ENCODE measurements around the gene CACNA1S.
A peak's percentile ranks its signal among the peaks of the same experiment; 100 is the strongest.

CACNA1S gene

DNA sequence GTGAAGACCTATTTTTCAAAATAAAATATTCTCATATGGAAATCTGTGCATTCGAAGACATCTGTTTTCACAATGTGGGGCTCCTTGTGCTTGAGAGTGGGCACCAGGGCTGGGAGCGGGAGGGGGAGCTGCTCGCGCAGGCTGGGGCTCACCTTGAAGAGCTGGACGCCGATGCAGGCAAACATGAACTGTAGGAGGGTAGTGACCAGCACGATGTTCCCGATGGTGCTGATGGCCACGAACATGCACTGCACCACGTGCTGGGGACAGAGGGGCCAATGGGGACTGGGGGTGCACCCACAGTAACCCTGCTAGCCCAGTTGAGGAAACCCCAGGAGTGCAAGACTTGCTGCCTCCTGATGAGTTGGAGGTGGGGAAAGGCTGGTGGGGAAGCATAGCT lies 46.5 kb downstream of the CACNA1S start:
- DNase-seq (ENCODE audit: low read depth in 2 of 2, low spot score in 1 of 2), result no peak

DNA sequence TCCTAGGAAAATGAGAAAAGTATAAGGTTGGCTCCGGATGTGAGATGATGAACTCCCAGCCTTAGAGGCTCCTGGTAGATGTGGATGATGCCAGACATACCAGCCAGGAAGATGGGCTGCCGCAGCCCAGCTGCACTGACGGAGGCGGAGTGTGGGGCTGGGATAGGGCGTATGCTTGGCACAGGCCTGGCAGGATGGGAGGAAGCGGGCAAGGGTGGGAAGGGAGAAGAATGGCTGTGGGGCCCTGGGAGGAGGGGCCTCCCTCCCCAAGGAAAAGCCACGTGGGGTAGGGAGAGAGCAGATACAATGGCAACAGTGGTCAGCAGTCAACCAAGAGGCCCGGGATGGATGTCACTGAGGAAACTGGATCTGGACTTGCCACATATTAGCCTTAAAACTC lies 47.4 kb downstream of the CACNA1S start:
- DNase-seq (ENCODE audit: low read depth in 2 of 2, low spot score in 1 of 2), result no peak

DNA sequence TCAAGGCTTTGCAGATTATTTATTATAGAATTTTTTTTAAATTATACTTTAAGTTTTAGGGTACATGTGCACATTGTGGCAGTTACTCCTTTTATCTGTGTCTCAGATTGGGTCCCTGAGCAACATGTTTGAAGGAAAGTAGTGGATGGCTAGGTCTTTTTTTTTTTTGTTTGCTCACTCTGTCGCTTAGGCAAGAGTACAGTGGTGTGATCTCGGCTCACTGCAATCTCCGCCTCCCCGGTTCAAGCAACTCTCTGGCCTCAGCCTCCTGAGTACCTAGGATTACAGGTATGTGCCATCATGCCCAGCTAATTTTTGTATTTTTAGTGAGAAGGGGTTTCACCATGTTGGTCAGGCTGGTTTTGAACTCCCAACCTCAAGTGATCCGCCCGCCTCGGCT lies 49.1 kb downstream of the CACNA1S start:
- no peak for DNase-seq (ENCODE audit: low read depth in 2 of 2, low spot score in 1 of 2)

- DNase-seq (ENCODE audit: low read depth in 2 of 2, low spot score in 1 of 2), result no peak
These were observed 49.6 kb downstream of the CACNA1S start for GRCh38 chr1:201062511-201063091.

DNA sequence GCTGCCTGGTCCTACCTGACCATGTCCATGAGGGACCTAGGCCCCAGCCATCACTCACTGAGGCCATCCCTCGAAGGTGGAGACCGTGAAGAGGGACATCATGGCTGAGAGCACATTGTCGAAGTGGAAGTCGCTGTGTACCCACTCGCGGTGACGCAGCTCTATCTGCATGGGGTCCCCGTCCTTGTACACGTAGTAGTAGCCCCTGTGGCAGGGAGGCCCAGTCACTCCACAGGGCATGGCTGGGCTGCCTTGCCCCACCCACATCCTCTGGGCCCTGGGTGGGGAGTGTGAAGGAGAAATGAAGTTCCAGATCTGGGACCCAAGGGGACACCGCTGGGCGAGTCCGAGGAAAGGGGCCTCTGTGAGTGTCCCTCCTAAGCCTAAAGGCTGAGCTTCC lies 50.3 kb downstream of the CACNA1S start:
- DNase-seq (ENCODE audit: low read depth in 2 of 2, low spot score in 1 of 2), result no peak

GRCh38 chr1:201061049-201061448 lies 51.2 kb downstream of the CACNA1S start:
- DNase-seq (ENCODE audit: low read depth in 2 of 2, low spot score in 1 of 2), result no peak

GRCh38 chr1:201060586-201060985 lies 51.6 kb downstream of the CACNA1S start:
- no peak for DNase-seq (ENCODE audit: low read depth in 2 of 2, low spot score in 1 of 2)

GRCh38 chr1:201059871-201060555 lies 52.2 kb downstream of the CACNA1S start:
- DNase-seq (ENCODE audit: low read depth in 2 of 2, low spot score in 1 of 2), result no peak

GRCh38 chr1:201059401-201059800 lies 52.8 kb downstream of the CACNA1S start:
- DNase-seq (ENCODE audit: low read depth in 2 of 2, low spot score in 1 of 2), result no peak

- no peak for DNase-seq (ENCODE audit: low read depth in 2 of 2, low spot score in 1 of 2)
These were observed 58.1 kb downstream of the CACNA1S start for GRCh38 chr1:201054091-201054543.

GRCh38 chr1:201053155-201053860 lies 58.9 kb downstream of the CACNA1S start:
- no peak for DNase-seq (ENCODE audit: low read depth in 2 of 2, low spot score in 1 of 2)

DNA sequence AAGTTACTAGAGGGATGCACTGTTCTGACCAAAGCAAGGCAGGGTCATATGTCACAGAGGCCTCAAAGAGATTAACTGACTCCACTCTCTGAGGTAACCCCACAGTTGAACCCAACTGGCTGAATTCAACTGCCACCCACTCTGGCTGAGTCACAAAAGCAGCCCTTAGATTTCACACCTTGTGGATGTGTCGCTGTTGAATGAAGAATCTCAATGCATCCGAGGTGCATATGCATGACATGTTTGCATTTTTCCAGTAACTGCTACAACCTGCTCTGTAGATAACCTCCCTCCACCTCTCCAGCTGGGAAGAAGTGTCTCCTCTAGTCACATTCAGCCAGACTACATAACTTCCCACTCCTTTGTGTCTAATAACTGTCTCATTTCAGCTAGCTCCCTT lies 60.8 kb downstream of the CACNA1S start:
- DNase-seq (ENCODE audit: low read depth in 2 of 2, low spot score in 1 of 2), result no peak

GRCh38 chr1:201050515-201051277 lies 61.5 kb downstream of the CACNA1S start:
- DNase-seq (ENCODE audit: low read depth in 2 of 2, low spot score in 1 of 2), result no peak

DNA sequence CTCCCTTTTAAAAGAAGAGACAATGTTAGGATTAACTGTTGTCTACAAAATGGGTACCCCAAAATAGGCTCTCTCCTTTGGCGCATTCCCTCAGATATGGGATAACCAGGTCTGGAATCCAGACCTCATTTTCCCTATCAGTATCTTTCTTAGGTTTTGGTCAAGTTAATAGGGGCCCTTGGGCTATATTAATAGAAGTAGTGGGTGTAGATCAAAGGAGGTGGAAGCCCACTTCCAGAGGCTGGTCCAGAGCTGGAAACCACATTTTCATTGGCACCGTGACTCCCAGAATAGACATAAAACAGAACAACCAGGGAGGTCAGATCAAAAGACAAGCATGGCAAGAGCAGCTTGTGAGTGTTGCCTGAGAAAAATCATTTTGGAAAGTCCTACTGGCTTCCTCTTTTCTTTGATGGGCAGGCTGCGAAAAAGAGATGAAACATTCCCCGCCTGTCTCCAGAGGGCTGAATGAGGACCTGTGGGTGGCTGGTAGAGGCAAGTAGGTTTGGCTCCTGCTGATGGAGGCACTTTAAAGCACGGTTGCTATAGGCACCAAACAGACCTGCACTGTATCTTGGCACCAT lies 62.9 kb downstream of the CACNA1S start:
- DNase-seq (ENCODE audit: low read depth in 2 of 2, low spot score in 1 of 2), result no peak

DNA sequence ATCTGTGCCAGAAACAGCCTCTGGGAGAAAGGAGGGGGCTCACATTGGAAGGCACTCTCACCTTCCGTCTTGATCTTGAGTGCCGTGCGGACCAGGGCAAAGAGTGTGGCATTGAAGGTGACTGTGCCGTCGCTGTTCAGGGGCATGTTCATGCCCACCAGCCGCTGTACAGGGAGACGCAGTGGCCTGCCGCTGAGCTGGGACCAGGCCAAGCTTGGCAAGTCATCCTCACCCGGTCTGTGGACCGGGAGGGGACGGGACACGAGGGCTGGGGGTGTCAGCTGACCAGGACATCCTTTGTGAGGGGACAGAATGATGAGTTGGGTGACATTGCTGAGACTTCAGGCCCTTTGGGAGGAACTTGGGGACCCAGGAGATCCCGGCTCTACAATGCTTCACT lies 63.7 kb downstream of the CACNA1S start:
- no peak for DNase-seq (ENCODE audit: low read depth in 2 of 2, low spot score in 1 of 2)

GRCh38 chr1:201044119-201044518 lies 68.1 kb downstream of the CACNA1S start:
- DNase-seq (ENCODE audit: low read depth in 2 of 2, low spot score in 1 of 2), result no peak

- DNase-seq (ENCODE audit: low read depth in 2 of 2, low spot score in 1 of 2), result peak in 1 of 2 donors; percentile 43
These were observed 69.3 kb downstream of the CACNA1S start for GRCh38 chr1:201042779-201043461.

DNA sequence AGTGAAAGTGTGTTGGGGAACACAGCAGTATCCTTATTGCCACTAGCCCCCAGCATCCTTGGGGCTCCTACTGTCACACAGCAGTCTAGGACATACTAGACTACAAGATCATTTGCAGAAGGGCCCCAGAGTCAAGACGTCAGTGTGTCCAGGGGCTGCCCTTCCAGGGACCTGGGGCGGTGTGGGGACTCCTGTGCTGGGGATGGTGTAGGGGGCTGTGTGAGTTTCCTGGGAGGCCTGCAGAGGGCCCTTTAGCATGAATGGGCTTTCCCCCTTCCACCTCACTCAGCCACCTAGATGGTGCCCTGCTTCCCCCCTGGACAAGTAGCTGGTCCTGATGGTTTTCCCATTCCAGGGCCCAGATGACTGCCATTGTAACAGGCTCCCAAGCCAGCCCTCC lies 71.2 kb downstream of the CACNA1S start:
- DNase-seq (ENCODE audit: low read depth in 2 of 2, low spot score in 1 of 2), result no peak

- no peak for DNase-seq (ENCODE audit: low read depth in 2 of 2, low spot score in 1 of 2)
These were observed 72.3 kb downstream of the CACNA1S start for GRCh38 chr1:201039876-201040275.

- no peak for DNase-seq (ENCODE audit: low read depth in 2 of 2, low spot score in 1 of 2)
These were observed 72.8 kb downstream of the CACNA1S start for GRCh38 chr1:201039418-201039817.

All from stimulated activated CD8-positive, alpha-beta memory T cell treated with anti-CD3 and anti-CD28 coated beads, Interleukin-4, amount 100 ng/mL, for 1 hour (primary cell).